Caco-2 (cell line): ENCODE results near the gene FNDC3A. TPM values are rescaled to one million over a fixed set of nuclear protein-coding genes. Genes with fewer than 3 reads are reported as not detected.

Experiments
- BruUV-seq: library from RNA; stranded (reverse); fragments of 400-500 nt; replicated peaks from 2 replicates; lab custom pipeline; 2021; lab: Mats Ljungman, UMichigan
- CTCF ChIA-PET: fragments of 300-600 bp; sonication (Branson Sonifier 250); formaldehyde crosslinking; loops from one replicate; lab custom pipeline; 2022; ENCODE audit warnings: antibody characterized with exemption; lab: Charles Lee
- POLR2A ChIA-PET: fragments of 300-600 bp; sonication (Branson Sonifier 250); formaldehyde crosslinking; loops from one replicate; lab custom pipeline; 2022; ENCODE audit warnings: antibody characterized with exemption; lab: Charles Lee
- DNase-seq, 2 experiments: peaks; one replicate each; pipeline versions ENCODE4 v3.0.0 to v3.0.0-alpha.2; 2020 to 2022
- H3K27me3 ChIP-seq: replicated peaks from 2 replicates; pipeline ENCODE4 v1.6.0; 2011; ENCODE audit warnings: low read length; ENCODE audit not compliant: control insufficient read depth, insufficient read depth
- H3K36me3 ChIP-seq: 2 replicates; pipeline ENCODE4 v1.5.1; 2011; ENCODE audit warnings: low read length; ENCODE audit not compliant: control insufficient read depth, insufficient read depth
- H3K4me1 ChIP-seq: fragments of 250-450 bp; sonication (Bioruptor Pico); 2 replicates; pipeline ENCODE4 v1.5.1; 2020; ENCODE audit warnings: mild to moderate bottlenecking
- H3K4me3 ChIP-seq: 2 replicates; pipeline ENCODE4 v1.5.1; 2011; ENCODE audit warnings: low read depth, mild to moderate bottlenecking, control low read depth, low read length
- H3K9me3 ChIP-seq: fragments of 250-450 bp; sonication (Bioruptor Pico); 2 replicates; pipeline ENCODE4 v1.5.1; 2020; ENCODE audit warnings: mild to moderate bottlenecking, moderate library complexity
- H3K27ac Mint-ChIP-seq: one replicate; pipeline ENCODE4 v1.8.0; 2022; ENCODE audit warnings: mixed read lengths; ENCODE audit not compliant: unreplicated experiment
- H3K27me3 Mint-ChIP-seq: one replicate; pipeline ENCODE4 v1.8.0; 2022; ENCODE audit warnings: mixed read lengths; ENCODE audit not compliant: insufficient read depth, unreplicated experiment
- H3K36me3 Mint-ChIP-seq: one replicate; pipeline ENCODE4 v1.8.0; 2022; ENCODE audit warnings: mild to moderate bottlenecking, mixed read lengths; ENCODE audit not compliant: insufficient read depth, unreplicated experiment
- H3K4me1 Mint-ChIP-seq: one replicate; pipeline ENCODE4 v1.8.0; 2022; ENCODE audit warnings: low read depth, mixed read lengths; ENCODE audit not compliant: unreplicated experiment
- H3K4me3 Mint-ChIP-seq: one replicate; pipeline ENCODE4 v1.8.0; 2022; ENCODE audit warnings: mild to moderate bottlenecking, moderate library complexity, mixed read lengths; ENCODE audit not compliant: unreplicated experiment
- H3K9me3 Mint-ChIP-seq: one replicate; pipeline ENCODE4 v1.8.0; 2022; ENCODE audit warnings: mixed read lengths; ENCODE audit not compliant: unreplicated experiment
- CTCF ChIP-seq, 2 experiments: fragments of 200-600 bp in 1 of 2; IDR thresholded peaks; 1 replicate in 1 of 2; 2 replicates in 1 of 2; pipeline versions ENCODE4 v1.5.1 to v1.8.0; 2011 to 2022; ENCODE audit warnings: antibody characterized with exemption in 1 of 2, control low read depth in 1 of 2, inconsistent platforms in 1 of 2, low read depth in 1 of 2, low read length in 1 of 2, mild to moderate bottlenecking in 1 of 2, moderate library complexity in 1 of 2; ENCODE audit not compliant: insufficient read depth in 1 of 2, severe bottlenecking in 1 of 2, unreplicated experiment in 1 of 2
- intact Hi-C: fragments of 100-400 bp; cut with micrococcal nuclease; formaldehyde crosslinking; loops from one replicate; pipeline ENCODE4 v1.10.0; 2022; ENCODE audit not compliant: unreplicated experiment
- total RNA-seq: library from RNA; stranded (reverse); gene quantifications from 2 replicates; pipeline ENCODE4 v1.2.3, GENCODE V29; 2022

FNDC3A gene
- total RNA-seq, 1 experiment from 2014 or later = 32.5 TPM

- H3K27me3 ChIP-seq = no peaks in the 10 kb centered on the region
- no peak for DNase-seq
- no peaks in the 10 kb centered on the region for H3K4me1 ChIP-seq
- BruUV-seq = no TSS peak
- Mint-ChIP-seq H3K36me3 (peaks cover 5% of the 10 kb centered on the region), H3K27me3 (no peaks in the 10 kb centered on the region), H3K4me1 (no peaks in the 10 kb centered on the region), H3K9me3 (no peaks in the 10 kb centered on the region), H3K4me3 (no peak overlapping the region), H3K27ac (no peak overlapping the region)
- POLR2A ChIA-PET = no interaction called here
- intact Hi-C loops = no loop called here
- CTCF ChIA-PET = no interaction called here
- H3K36me3 ChIP-seq = no peaks in the 10 kb centered on the region
- no peaks in the 10 kb centered on the region for H3K9me3 ChIP-seq
- no peak for TF ChIP-seq CTCF (IDR thresholded peaks at IDR 0.05; ENCODE audit: insufficient read depth in 1 of 2, low read depth in 1 of 2, low read length in 1 of 2, severe bottlenecking in 1 of 2, unreplicated experiment in 1 of 2)
- H3K4me3 ChIP-seq = no peak overlapping the region
Observed at GRCh38 chr13:49124693-49125304, 149.1 kb downstream of the FNDC3A start.

- DNase-seq = no peak
- Histone ChIP-seq H3K27me3 (no peaks in the 10 kb centered on the region), H3K36me3 (no peaks in the 10 kb centered on the region; the same call in 1 of the 2 replicates), H3K4me3 (no peak overlapping the region), H3K9me3 (no peaks in the 10 kb centered on the region), H3K4me1 (no peaks in the 10 kb centered on the region)
- ChIA-PET POLR2A (no interaction called here), CTCF (no interaction called here)
- no peak overlapping the region for H3K4me3 Mint-ChIP-seq
- H3K27ac Mint-ChIP-seq = no peak overlapping the region
- H3K9me3 Mint-ChIP-seq = no peaks in the 10 kb centered on the region
- H3K36me3 Mint-ChIP-seq = peaks cover 7% of the 10 kb centered on the region
- no peaks in the 10 kb centered on the region for H3K27me3 Mint-ChIP-seq
- H3K4me1 Mint-ChIP-seq = no peaks in the 10 kb centered on the region
- intact Hi-C loops = no loop called here
- no peak for TF ChIP-seq CTCF (IDR thresholded peaks at IDR 0.05; ENCODE audit: insufficient read depth in 1 of 2, low read depth in 1 of 2, low read length in 1 of 2, severe bottlenecking in 1 of 2, unreplicated experiment in 1 of 2)
- no TSS peak for BruUV-seq
Observed at GRCh38 chr13:49125964-49126524, 150.3 kb downstream of the FNDC3A start.

- Mint-ChIP-seq H3K4me1 (no peaks in the 10 kb centered on the region), H3K27me3 (no peaks in the 10 kb centered on the region), H3K36me3 (peaks cover 28% of the 10 kb centered on the region), H3K4me3 (no peak overlapping the region), H3K9me3 (no peaks in the 10 kb centered on the region), H3K27ac (no peak overlapping the region)
- no peaks in the 10 kb centered on the region for H3K27me3 ChIP-seq
- POLR2A ChIA-PET = no interaction called here
- H3K4me1 ChIP-seq = no peaks in the 10 kb centered on the region
- intact Hi-C loops = no loop called here
- no TSS peak for BruUV-seq
- H3K9me3 ChIP-seq = no peaks in the 10 kb centered on the region
- no peaks in the 10 kb centered on the region; the same call in none of the 2 replicates for H3K36me3 ChIP-seq
- TF ChIP-seq CTCF (IDR thresholded peaks at IDR 0.05; ENCODE audit: insufficient read depth in 1 of 2, low read depth in 1 of 2, low read length in 1 of 2, severe bottlenecking in 1 of 2, unreplicated experiment in 1 of 2) = no peak
- CTCF ChIA-PET = no interaction called here
- no peak for DNase-seq
- no peak overlapping the region for H3K4me3 ChIP-seq
Observed at GRCh38 chr13:49132479-49133002, 156.8 kb downstream of the FNDC3A start.
